ENCODE data around the gene NIM1K. TPM values are rescaled to one million over a fixed set of nuclear protein-coding genes. Genes with fewer than 3 reads are reported as not detected.

Gene NIM1K
- total and polyA plus RNA-seq, 2 of the 4 experiments (the other 2 are of a cell fraction): 0.54 to 0.68 TPM

DNA sequence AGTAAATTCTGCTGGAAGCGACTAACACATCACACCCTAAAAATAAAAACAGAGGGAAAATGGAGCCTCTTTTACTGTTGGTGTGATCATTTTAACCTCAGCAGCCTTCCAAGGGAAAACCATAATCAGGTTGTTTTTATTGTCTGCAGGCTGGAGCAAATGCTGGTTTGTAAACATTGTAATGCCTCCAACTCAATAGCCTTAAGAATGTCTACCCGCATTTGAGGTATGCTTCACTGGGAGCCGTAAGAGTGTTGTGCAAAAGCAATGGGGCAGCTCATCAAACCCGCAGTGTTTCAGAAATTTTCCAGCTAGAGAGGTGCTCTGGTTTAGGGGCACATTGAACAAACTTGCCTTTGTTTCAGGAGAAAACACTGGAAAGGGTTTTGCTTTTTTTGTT is 17.0 kb downstream of the NIM1K start:
- POLR2A ChIA-PET (ENCODE audit: unreplicated experiment): no interaction called here
- intact Hi-C loops (cut with micrococcal nuclease): no loop called here
- H4K91ac ChIP-seq (ENCODE audit: insufficient read depth, low read depth, low read length): no peak overlapping the region
- H3K9ac ChIP-seq (ENCODE audit: low read depth, low read length): no peak overlapping the region
- H2BK20ac ChIP-seq (ENCODE audit: low read depth, low read length): no peak overlapping the region
- no peak overlapping the region for H3K4me3 ChIP-seq (ENCODE audit: insufficient read depth, low read depth, low read length)
- H3K9me1 ChIP-seq (ENCODE audit: insufficient read depth, low read length): no peaks in the 10 kb centered on the region
- dilution Hi-C loops (cut with HindIII; ENCODE audit: low sequenced_read_pairs, unreplicated experiment): no loop called here
- ATAC-seq (ENCODE audit: low read depth) (no peak), DNase-seq (no peak)
- no peak overlapping the region for H2BK5ac ChIP-seq (ENCODE audit: low read depth, low read length, poor library complexity, severe bottlenecking)
- 83% methylated on average over 3 of the region's 4 CpGs; no CpG with 5 or more reads in 1 of the 2 experiments for WGBS, 2 experiments (ENCODE audit: extremely low coverage in 2 of 2, insufficient read length in 1 of 2)
- no peak overlapping the region for H2BK120ac ChIP-seq (ENCODE audit: low read depth, low read length)
- no peak overlapping the region for H4K8ac ChIP-seq (ENCODE audit: low read depth in 2 of 2, low read length in 2 of 2)
- H3K4ac ChIP-seq (ENCODE audit: low read depth, low read length): no peak overlapping the region
- no TSS peak for BruUV-seq (replicated peaks)
- H4K20me1 ChIP-seq (ENCODE audit: insufficient read depth, low read length): no peaks in the 10 kb centered on the region
- CTCF ChIA-PET: no interaction called here
- TF ChIP-seq MAFK (IDR thresholded peaks at IDR 0.05; ENCODE audit: low read depth, low read length) (no peak), RAD21 (IDR thresholded peaks at IDR 0.05; ENCODE audit: low read length) (no peak), RCOR1 (IDR thresholded peaks at IDR 0.05; ENCODE audit: insufficient replicate concordance, low read length) (no peak), MAZ (IDR thresholded peaks at IDR 0.05; ENCODE audit: borderline replicate concordance, low read depth, low read length) (no peak), FOS (IDR thresholded peaks at IDR 0.05; ENCODE audit: low read depth, low read length) (no peak), CEBPB (IDR thresholded peaks at IDR 0.05; ENCODE audit: low read depth, low read length) (no peak), NFE2L2 (IDR thresholded peaks at IDR 0.05; ENCODE audit: low read depth, low read length) (no peak), SMC3 (IDR thresholded peaks at IDR 0.05; ENCODE audit: low read depth, low read length) (no peak)
- no peaks in the 10 kb centered on the region for H3K79me1 ChIP-seq (ENCODE audit: low read depth in 1 of 2, low read length in 2 of 2)
- no peaks in the 10 kb centered on the region for H3K9me3 ChIP-seq (ENCODE audit: control insufficient read depth, insufficient read depth, low read length)
- H3K27ac ChIP-seq (ENCODE audit: insufficient read depth, low read length): no peak overlapping the region
- no peaks in the 10 kb centered on the region for H3K36me3 ChIP-seq (ENCODE audit: control insufficient read depth, insufficient read depth, low read length)
- H3K27me3 ChIP-seq (ENCODE audit: control insufficient read depth, insufficient read depth, low read length): peaks cover 2% of the 10 kb centered on the region; the same call in 1 of the 2 replicates
- H4K5ac ChIP-seq (ENCODE audit: low read depth, low read length): no peak overlapping the region
- no peak overlapping the region for H3K4me2 ChIP-seq (ENCODE audit: low read depth, low read length)
- H3K23ac ChIP-seq (ENCODE audit: low read depth, low read length): no peak overlapping the region
- in situ Hi-C loops (cut with MboI; ENCODE audit: low sequenced_read_pairs): no loop called here
- no peak overlapping the region for H2AK9ac ChIP-seq (replicated peaks; ENCODE audit: low read depth, low read length, poor library complexity)
- no peaks in the 10 kb centered on the region for H3K4me1 ChIP-seq (ENCODE audit: control insufficient read depth, insufficient read depth, low read length)
- H2AFZ ChIP-seq (replicated peaks; ENCODE audit: low read length, poor library complexity): no peak overlapping the region
- H3K14ac ChIP-seq (replicated peaks; ENCODE audit: low read depth, low read length): no peak overlapping the region
- H2BK15ac ChIP-seq (ENCODE audit: low read depth, low read length): no peak overlapping the region
- no peak overlapping the region for H3K56ac ChIP-seq (ENCODE audit: extremely low read depth, insufficient read depth, low read length)
- no peak overlapping the region for H3K18ac ChIP-seq (ENCODE audit: low read depth, low read length)
- H2AK5ac ChIP-seq (ENCODE audit: low read depth, low read length): no peak overlapping the region

Measured in IMR-90 (cell line).